ENCODE results near the gene FCN2.

The FCN2 gene

DNA sequence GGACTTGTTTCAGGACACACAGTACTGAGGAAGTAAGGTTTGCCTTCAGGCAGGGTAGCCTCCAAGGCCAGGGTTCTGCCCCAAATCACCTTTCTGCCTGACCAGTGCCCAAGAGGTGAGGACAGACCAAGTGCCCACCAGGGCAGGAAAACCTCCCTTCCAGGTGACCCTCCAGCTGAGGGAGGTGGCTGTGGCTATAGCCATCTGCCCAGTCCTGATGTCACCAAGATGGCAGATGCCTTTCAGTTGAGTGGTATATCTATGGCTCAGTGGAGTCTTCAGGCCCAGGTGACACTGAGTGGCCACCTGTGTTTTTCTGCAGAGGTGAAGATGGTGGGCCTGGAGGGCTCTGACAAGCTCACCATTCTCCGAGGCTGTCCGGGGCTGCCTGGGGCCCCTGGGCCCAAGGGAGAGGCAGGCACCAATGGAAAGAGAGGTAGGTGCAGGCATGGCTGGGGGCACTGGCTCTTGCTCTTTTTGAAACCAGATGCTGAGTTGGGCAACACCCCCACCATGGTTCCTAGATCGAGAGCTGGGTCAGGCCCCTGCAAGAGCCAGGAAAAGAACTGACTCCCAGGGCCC is 1.7 kb downstream of the FCN2 start:
- ChIA-PET POLR2A (no interaction called here), CTCF (interaction anchor here (0.8 to 1.0 kb wide), 2 partner anchors 14 to 566 kb away, joined by 3 read pairs; no protein-coding TSS in a partner anchor)
- H3K4me3 ChIP-seq (ENCODE audit: low read depth, low read length), result no peak overlapping the region
- H3K4me1 ChIP-seq (ENCODE audit: control insufficient read depth, insufficient read depth, low read length), result no peaks in the 10 kb centered on the region
- H3K9me3 ChIP-seq (ENCODE audit: control insufficient read depth, insufficient read depth, low read depth, low read length), result no peaks in the 10 kb centered on the region
- no peak for TF ChIP-seq ZNF677 (tag by site-specific recombination; IDR thresholded peaks at IDR 0.05)
- no peak for TF ChIP-seq ZFP37 (tag by site-specific recombination; IDR thresholded peaks at IDR 0.05)
- TF ChIP-seq GLI2 (tag by site-specific recombination; IDR thresholded peaks at IDR 0.05; ENCODE audit: borderline replicate concordance, low read depth), result no peak
- no peak for TF ChIP-seq ZNF629 (tag by site-specific recombination; IDR thresholded peaks at IDR 0.05)
- no peak for TF ChIP-seq ZNF10 (tag by site-specific recombination; IDR thresholded peaks at IDR 0.05)
- no peak for TF ChIP-seq ZNF37A (tag by site-specific recombination; IDR thresholded peaks at IDR 0.05)
- TF ChIP-seq ZNF19 (tag by site-specific recombination; IDR thresholded peaks at IDR 0.05; ENCODE audit: low read depth), result no peak
- no peak for TF ChIP-seq ZNF302 (tag by site-specific recombination; IDR thresholded peaks at IDR 0.05; ENCODE audit: low read depth)
- TF ChIP-seq, protein P1, sequence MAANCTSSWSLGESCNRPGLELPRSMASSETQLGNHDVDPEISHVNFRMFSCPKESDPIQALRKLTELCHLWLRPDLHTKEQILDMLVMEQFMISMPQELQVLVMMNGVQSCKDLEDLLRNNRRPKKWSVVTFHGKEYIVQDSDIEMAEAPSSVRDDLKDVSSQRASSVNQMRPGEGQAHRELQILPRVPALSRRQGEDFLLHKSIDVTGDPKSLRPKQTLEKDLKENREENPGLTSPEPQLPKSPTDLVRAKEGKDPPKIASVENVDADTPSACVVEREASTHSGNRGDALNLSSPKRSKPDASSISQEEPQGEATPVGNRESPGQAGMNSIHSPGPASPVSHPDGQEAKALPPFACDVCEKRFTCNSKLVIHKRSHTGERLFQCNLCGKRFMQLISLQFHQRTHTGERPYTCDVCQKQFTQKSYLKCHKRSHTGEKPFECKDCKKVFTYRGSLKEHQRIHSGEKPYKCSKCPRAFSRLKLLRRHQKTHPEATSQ (tag by site-specific recombination; IDR thresholded peaks at IDR 0.05), result no peak
- no peak for TF ChIP-seq ZBTB26 (tag by site-specific recombination; optimal IDR thresholded peaks at IDR 0.05)
- TF ChIP-seq ZNF501 (tag by site-specific recombination; IDR thresholded peaks at IDR 0.05), result no peak
- no peak for TF ChIP-seq ZNF416 (tag by site-specific recombination; IDR thresholded peaks at IDR 0.05)
- TF ChIP-seq SETDB1 (IDR thresholded peaks at IDR 0.05; ENCODE audit: insufficient read length, low read length), result no peak
- TF ChIP-seq ZNF138 (tag by site-specific recombination; IDR thresholded peaks at IDR 0.05; ENCODE audit: borderline replicate concordance), result no peak
- TF ChIP-seq ZNF23 (tag by site-specific recombination; IDR thresholded peaks at IDR 0.05; ENCODE audit: borderline replicate concordance), result no peak
- no peak for TF ChIP-seq ZFHX2 (tag by site-specific recombination; conservative IDR thresholded peaks at IDR 0.05)
- TF ChIP-seq ZBTB8A (tag by site-specific recombination; IDR thresholded peaks at IDR 0.05), result no peak
- no peak overlapping the region for H3K27ac ChIP-seq (ENCODE audit: extremely low read depth, low read depth, low read length)
- no peaks in the 10 kb centered on the region for H3K36me3 ChIP-seq (ENCODE audit: control insufficient read depth in 2 of 2, insufficient read depth in 1 of 2, low read length in 2 of 2)

GRCh38 chr9:134883040-134883782 is 2.6 kb downstream of the FCN2 start:
- no peak for TF ChIP-seq ZNF624 (tag by site-specific recombination; IDR thresholded peaks at IDR 0.05)
- TF ChIP-seq SALL2 (tag by site-specific recombination; IDR thresholded peaks at IDR 0.05; ENCODE audit: borderline replicate concordance), result no peak
- no peak for TF ChIP-seq FEZF1 (tag by site-specific recombination; IDR thresholded peaks at IDR 0.05)
- TF ChIP-seq OSR2 (tag by site-specific recombination; IDR thresholded peaks at IDR 0.05), result no peak
- TF ChIP-seq ZBTB20 (tag by site-specific recombination; IDR thresholded peaks at IDR 0.05), result no peak
- TF ChIP-seq, protein P2, sequence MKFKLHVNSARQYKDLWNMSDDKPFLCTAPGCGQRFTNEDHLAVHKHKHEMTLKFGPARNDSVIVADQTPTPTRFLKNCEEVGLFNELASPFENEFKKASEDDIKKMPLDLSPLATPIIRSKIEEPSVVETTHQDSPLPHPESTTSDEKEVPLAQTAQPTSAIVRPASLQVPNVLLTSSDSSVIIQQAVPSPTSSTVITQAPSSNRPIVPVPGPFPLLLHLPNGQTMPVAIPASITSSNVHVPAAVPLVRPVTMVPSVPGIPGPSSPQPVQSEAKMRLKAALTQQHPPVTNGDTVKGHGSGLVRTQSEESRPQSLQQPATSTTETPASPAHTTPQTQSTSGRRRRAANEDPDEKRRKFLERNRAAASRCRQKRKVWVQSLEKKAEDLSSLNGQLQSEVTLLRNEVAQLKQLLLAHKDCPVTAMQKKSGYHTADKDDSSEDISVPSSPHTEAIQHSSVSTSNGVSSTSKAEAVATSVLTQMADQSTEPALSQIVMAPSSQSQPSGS (tag by site-specific recombination; IDR thresholded peaks at IDR 0.05; ENCODE audit: low read depth), result no peak
- no peak for TF ChIP-seq OVOL3 (tag by site-specific recombination; IDR thresholded peaks at IDR 0.05)
- no peaks in the 10 kb centered on the region for H3K4me1 ChIP-seq (ENCODE audit: control insufficient read depth, insufficient read depth, low read length)
- ChIA-PET CTCF (interaction anchor here (0.8 to 1.0 kb wide), 2 partner anchors 13 to 565 kb away, joined by 3 read pairs; no protein-coding TSS in a partner anchor), POLR2A (no interaction called here)
- H3K36me3 ChIP-seq (ENCODE audit: control insufficient read depth in 2 of 2, insufficient read depth in 1 of 2, low read length in 2 of 2), result no peaks in the 10 kb centered on the region
- no peaks in the 10 kb centered on the region for H3K9me3 ChIP-seq (ENCODE audit: control insufficient read depth, insufficient read depth, low read depth, low read length)
- no peak overlapping the region for H3K4me3 ChIP-seq (ENCODE audit: low read depth, low read length)
- H3K27ac ChIP-seq (ENCODE audit: extremely low read depth, low read depth, low read length), result no peak overlapping the region

Data from HEK293 (cell line).